AG04450 (cell line): ENCODE results near the gene NPHP4. TPM values are rescaled to one million over a fixed set of nuclear protein-coding genes. Genes with fewer than 3 reads are reported as not detected.
"Not testable (repeated sequence)": the region's sequence is repeated elsewhere in the genome, so short reads cannot be mapped to it uniquely, and the experiment has no call there.

Source experiments
- CTCF ChIA-PET: fragments of 300-600, 350-600 bp; formaldehyde crosslinking; extraction: SDS; loops from one replicate; lab custom pipeline; 2022; ENCODE audit warnings: antibody characterized with exemption, inconsistent platforms; lab: Charles Lee
- POLR2A ChIA-PET: fragments of 350-600 bp; formaldehyde crosslinking; extraction: SDS; loops from one replicate; lab custom pipeline; 2021; ENCODE audit warnings: antibody characterized with exemption, inconsistent platforms; lab: Yijun Ruan, JAX
- DNase-seq: peaks from one replicate; pipeline ENCODE4 v3.0.0-alpha.2; 2011; ENCODE audit warnings: low read depth, low spot score
- H3K27ac ChIP-seq: one replicate; pipeline ENCODE4 v1.5.1; 2012; ENCODE audit warnings: low read depth, low read length, control low read depth
- H3K27me3 ChIP-seq: one replicate; pipeline ENCODE4 v1.6.0; 2012; ENCODE audit warnings: low read length; ENCODE audit not compliant: control insufficient read depth, insufficient read depth
- H3K4me3 ChIP-seq: 2 replicates; pipeline ENCODE4 v1.5.1; 2011; ENCODE audit warnings: mild to moderate bottlenecking, low read depth, low read length, control low read depth
- H3K9me3 ChIP-seq: 2 replicates; pipeline ENCODE4 v1.5.1; 2012; ENCODE audit warnings: low read length; ENCODE audit not compliant: control insufficient read depth, insufficient read depth
- CTCF ChIP-seq: IDR thresholded peaks from 2 replicates; pipeline ENCODE4 v1.5.1; 2011; ENCODE audit warnings: low read depth, low read length, control low read depth, inconsistent platforms
- polyA plus RNA-seq: library from polyadenylated mRNA; depleted of rRNA; stranded (reverse); fragments of >200 nt; gene quantifications from 2 replicates; pipeline ENCODE4 v1.2.3, GENCODE V29; 2011

NPHP4 gene
- polyA plus RNA-seq, 1 experiment, result 1.6 TPM

- ChIA-PET CTCF (no interaction called here), POLR2A (no interaction called here)
- DNase-seq, result no peak
- H3K9me3 ChIP-seq, result no peaks in the 10 kb centered on the region
- no peaks in the 10 kb centered on the region for H3K27me3 ChIP-seq
- no peak overlapping the region for H3K27ac ChIP-seq
- no peak overlapping the region for H3K4me3 ChIP-seq
- TF ChIP-seq CTCF, result no peak
Measured at GRCh38 chr1:5927506-5928370, 64.5 kb downstream of the NPHP4 start.

GRCh38 chr1:5926686-5927435 lies 65.4 kb downstream of the NPHP4 start:
- no peaks in the 10 kb centered on the region for H3K9me3 ChIP-seq
- no peak overlapping the region for H3K4me3 ChIP-seq
- no peak overlapping the region for H3K27ac ChIP-seq
- H3K27me3 ChIP-seq, result no peaks in the 10 kb centered on the region
- POLR2A ChIA-PET, result no interaction called here
- no peak for TF ChIP-seq CTCF
- no peak for DNase-seq
- CTCF ChIA-PET, result interaction anchor here (0.6 kb wide), 1 partner anchor 10 kb away, joined by 3 read pairs; no protein-coding TSS in a partner anchor

GRCh38 chr1:5922700-5923330 lies 69.4 kb downstream of the NPHP4 start:
- H3K9me3 ChIP-seq, H3K27ac ChIP-seq, H3K27me3 ChIP-seq, POLR2A ChIA-PET, H3K4me3 ChIP-seq, CTCF ChIA-PET, DNase-seq: not testable (repeated sequence)

GRCh38 chr1:5921671-5922070 lies 70.6 kb downstream of the NPHP4 start:
- no peak for TF ChIP-seq CTCF

GRCh38 chr1:5921129-5921528 lies 71.1 kb downstream of the NPHP4 start:
- CTCF ChIA-PET, result no interaction called here
- POLR2A ChIA-PET, result no interaction called here
- H3K27ac ChIP-seq, result no peak overlapping the region
- no peak for TF ChIP-seq CTCF
- DNase-seq, result no peak
- H3K27me3 ChIP-seq, result no peaks in the 10 kb centered on the region
- H3K4me3 ChIP-seq, result no peak overlapping the region
- H3K9me3 ChIP-seq, result no peaks in the 10 kb centered on the region

More at GRCh38 chr1:5921671-5922070, 70.6 kb downstream of the NPHP4 start:
- H3K27me3 ChIP-seq, result no peaks in the 10 kb centered on the region
- no peak overlapping the region for H3K4me3 ChIP-seq
- ChIA-PET CTCF (no interaction called here), POLR2A (no interaction called here)
- no peak for DNase-seq
- H3K27ac ChIP-seq, result no peak overlapping the region
- no peaks in the 10 kb centered on the region for H3K9me3 ChIP-seq
